Parathyroid adenoma (tissue), 2 donors: ENCODE results near the gene SYT2.
"Not testable (repeated sequence)": the region's sequence is repeated elsewhere in the genome, so short reads cannot be mapped to it uniquely, and the experiment has no call there.

Experiments used
- H2AFZ ChIP-seq: fragments of 300-600 bp; sonication (generic); one replicate; pipeline ENCODE4 v1.7.0; 2017; ENCODE audit warnings: antibody characterized with exemption, mild to moderate bottlenecking
- H3K27ac ChIP-seq: fragments of 300-600 bp; sonication (generic); one replicate; pipeline ENCODE4 v1.7.0; 2017
- H3K27me3 ChIP-seq: fragments of 300-600 bp; sonication (generic); one replicate; pipeline ENCODE4 v1.7.0; 2017; ENCODE audit warnings: low read length; ENCODE audit not compliant: control insufficient read depth, insufficient read depth
- H3K36me3 ChIP-seq: fragments of 300-600 bp; sonication (generic); one replicate; pipeline ENCODE4 v1.7.0; 2017; ENCODE audit warnings: low read length; ENCODE audit not compliant: control insufficient read depth, insufficient read depth
- H3K4me1 ChIP-seq: fragments of 300-600 bp; sonication (generic); one replicate; pipeline ENCODE4 v1.7.0; 2017; ENCODE audit warnings: control low read depth
- H3K4me2 ChIP-seq: fragments of 300-600 bp; sonication (generic); one replicate; pipeline ENCODE4 v1.7.0; 2017; ENCODE audit warnings: low read length
- H3K4me3 ChIP-seq: fragments of 300-600 bp; sonication (generic); one replicate; pipeline ENCODE4 v1.7.0; 2017; ENCODE audit warnings: low read depth, low read length
- H3K79me2 ChIP-seq: fragments of 300-600 bp; sonication (generic); one replicate; pipeline ENCODE4 v1.7.0; 2017; ENCODE audit warnings: control low read depth
- H3K9ac ChIP-seq: fragments of 300-600 bp; sonication (generic); one replicate; pipeline ENCODE4 v1.7.0; 2017; ENCODE audit warnings: mild to moderate bottlenecking
- H3K9me3 ChIP-seq: fragments of 300-600 bp; sonication (generic); one replicate; pipeline ENCODE4 v1.7.0; 2017; ENCODE audit warnings: low read length; ENCODE audit not compliant: control insufficient read depth
- CTCF ChIP-seq: fragments of 300-600 bp; sonication (generic); IDR thresholded peaks from one replicate; pipeline ENCODE4 v1.7.0; 2017; ENCODE audit warnings: antibody characterized with exemption, mild to moderate bottlenecking
- donor health status: primary hyperparathyroidism.

Gene SYT2

GRCh38 chr1:202632241-202632640, 78.0 kb downstream of the SYT2 start:
- no peak overlapping the region for H3K9ac ChIP-seq
- no peaks in the 10 kb centered on the region for H3K27me3 ChIP-seq
- no peak overlapping the region for H3K27ac ChIP-seq
- no peak overlapping the region for H3K4me3 ChIP-seq
- H3K79me2 ChIP-seq = no peaks in the 10 kb centered on the region
- H3K9me3 ChIP-seq = no peaks in the 10 kb centered on the region
- H3K4me2 ChIP-seq = no peak overlapping the region
- H2AFZ ChIP-seq = no peak overlapping the region
- H3K36me3 ChIP-seq = no peaks in the 10 kb centered on the region
- no peaks in the 10 kb centered on the region for H3K4me1 ChIP-seq
- no peak for TF ChIP-seq CTCF

GRCh38 chr1:202631076-202631923, 79.0 kb downstream of the SYT2 start:
- Histone ChIP-seq H3K4me3 (no peak overlapping the region), H3K27ac (no peak overlapping the region), H2AFZ (no peak overlapping the region), H3K4me1 (no peaks in the 10 kb centered on the region), H3K9me3 (no peaks in the 10 kb centered on the region), H3K4me2 (no peak overlapping the region), H3K79me2 (no peaks in the 10 kb centered on the region), H3K9ac (no peak overlapping the region), H3K27me3 (no peaks in the 10 kb centered on the region), H3K36me3 (no peaks in the 10 kb centered on the region)
- TF ChIP-seq CTCF = no peak

GRCh38 chr1:202630541-202630940, 79.7 kb downstream of the SYT2 start:
- no peak overlapping the region for H3K27ac ChIP-seq
- no peak overlapping the region for H3K4me2 ChIP-seq
- H2AFZ ChIP-seq = no peak overlapping the region
- H3K4me3 ChIP-seq = no peak overlapping the region
- H3K27me3 ChIP-seq = no peaks in the 10 kb centered on the region
- no peak overlapping the region for H3K9ac ChIP-seq
- no peaks in the 10 kb centered on the region for H3K9me3 ChIP-seq
- no peaks in the 10 kb centered on the region for H3K4me1 ChIP-seq
- H3K36me3 ChIP-seq = no peaks in the 10 kb centered on the region
- TF ChIP-seq CTCF = no peak
- H3K79me2 ChIP-seq = no peaks in the 10 kb centered on the region

- H3K79me2 ChIP-seq, H3K27ac ChIP-seq, H3K27me3 ChIP-seq, H3K4me3 ChIP-seq, H3K4me1 ChIP-seq, H2AFZ ChIP-seq, H3K9me3 ChIP-seq, H3K36me3 ChIP-seq, H3K9ac ChIP-seq, H3K4me2 ChIP-seq: not testable (repeated sequence)
Measured at GRCh38 chr1:202630096-202630495, 80.2 kb downstream of the SYT2 start.

GRCh38 chr1:202629257-202629811, 80.9 kb downstream of the SYT2 start:
- H3K36me3 ChIP-seq, H3K27ac ChIP-seq, H3K9me3 ChIP-seq, H3K9ac ChIP-seq, H3K79me2 ChIP-seq, H3K4me1 ChIP-seq, H3K4me2 ChIP-seq, H2AFZ ChIP-seq, H3K27me3 ChIP-seq, H3K4me3 ChIP-seq: not testable (repeated sequence)
